HCT116 (cell line): Measurements from ENCODE around the gene KRT38.

Source experiments
- CBX3 ChIP-seq: IDR thresholded peaks from 2 replicates; pipeline ENCODE4 v1.6.1; 2012; ENCODE audit warnings: low read depth
- CEBPB ChIP-seq: IDR thresholded peaks from 2 replicates; pipeline ENCODE4 v1.6.1; 2012; ENCODE audit warnings: low read depth
- EZH2 ChIP-seq: fragments of 200-600 bp; sonication (generic); IDR thresholded peaks from 2 replicates; pipeline ENCODE4 v1.6.1; 2017; ENCODE audit warnings: antibody characterized with exemption, mixed run types
- EZH2phosphoT487 ChIP-seq: fragments of 200-600 bp; IDR thresholded peaks from 2 replicates; pipeline ENCODE4 v1.6.1; 2018; ENCODE audit warnings: antibody characterized with exemption, borderline replicate concordance
- FOSL1 ChIP-seq: IDR thresholded peaks from 2 replicates; pipeline ENCODE4 v1.6.1; 2012; ENCODE audit warnings: low read depth
- POLR2A ChIP-seq: IDR thresholded peaks from 2 replicates; pipeline ENCODE4 v1.7.0; 2011; ENCODE audit warnings: borderline replicate concordance; ENCODE audit not compliant: insufficient read depth, insufficient read length; ENCODE audit errors: extremely low read depth
- POLR2AphosphoS5 ChIP-seq: IDR thresholded peaks from 2 replicates; pipeline ENCODE4 v1.6.1; 2011; ENCODE audit warnings: mild to moderate bottlenecking, low read depth, low read length, moderate library complexity
- RAD21 ChIP-seq: IDR thresholded peaks from 2 replicates; pipeline ENCODE4 v1.6.1; 2012; ENCODE audit warnings: low read depth, mild to moderate bottlenecking
- SRF ChIP-seq: IDR thresholded peaks from 2 replicates; pipeline ENCODE4 v1.6.1; 2012; ENCODE audit warnings: low read depth
- TF ChIP-seq, protein P1 (sequence below): IDR thresholded peaks from 2 replicates; pipeline ENCODE4 v1.6.1; 2012
- TF ChIP-seq, protein P2 (sequence below), 3 experiments: fragments of 200-600 bp in 1 of 3; sonication (generic) in 1 of 3; IDR thresholded peaks in 2 of 3; conservative IDR thresholded peaks in 1 of 3; 2 replicates each; pipeline ENCODE4 v1.5.1; 2012 to 2017; ENCODE audit warnings: low read depth in 2 of 3, low read length in 2 of 3, antibody characterized with exemption in 1 of 3, borderline replicate concordance in 1 of 3, control low read depth in 1 of 3, mild to moderate bottlenecking in 1 of 3, mixed read lengths in 1 of 3, mixed run types in 1 of 3, moderate library complexity in 1 of 3; ENCODE audit not compliant: insufficient read depth in 1 of 3
- TF ChIP-seq, protein P3 (sequence below): IDR thresholded peaks from 2 replicates; pipeline ENCODE4 v1.6.1; 2011; ENCODE audit warnings: mild to moderate bottlenecking, low read length, moderate library complexity; ENCODE audit not compliant: insufficient replicate concordance; ENCODE audit errors: extremely low read depth

DNA sequence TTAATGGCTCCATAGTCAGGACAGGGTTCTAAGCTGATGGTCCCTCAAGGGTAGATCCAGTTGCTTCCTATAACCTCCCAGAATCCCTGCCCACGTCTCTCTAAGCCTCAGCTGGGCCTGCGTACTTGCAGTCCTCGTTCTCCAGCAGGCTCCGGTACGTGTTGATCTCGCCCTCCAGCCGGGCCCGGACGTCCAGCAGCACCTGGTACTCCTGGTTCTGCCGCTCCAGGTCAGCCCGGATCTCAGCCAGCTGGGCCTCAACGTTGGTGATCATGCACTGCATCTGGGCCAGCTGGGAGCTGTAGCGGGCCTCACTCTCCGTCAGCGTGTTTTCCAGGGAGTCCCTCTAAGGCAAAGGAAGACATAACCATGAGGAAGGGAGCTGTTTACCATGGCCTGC lies 21.9 kb upstream of the KRT38 start:
- TF ChIP-seq RAD21 (no peak), POLR2AphosphoS5 (no peak), EZH2 (no peak), FOSL1 (no peak), POLR2A (no peak), SRF (no peak), CEBPB (no peak), EZH2phosphoT487 (no peak), CBX3 (no peak)
- TF ChIP-seq, protein P1, sequence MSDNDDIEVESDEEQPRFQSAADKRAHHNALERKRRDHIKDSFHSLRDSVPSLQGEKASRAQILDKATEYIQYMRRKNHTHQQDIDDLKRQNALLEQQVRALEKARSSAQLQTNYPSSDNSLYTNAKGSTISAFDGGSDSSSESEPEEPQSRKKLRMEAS: no peak
- TF ChIP-seq, protein P2, sequence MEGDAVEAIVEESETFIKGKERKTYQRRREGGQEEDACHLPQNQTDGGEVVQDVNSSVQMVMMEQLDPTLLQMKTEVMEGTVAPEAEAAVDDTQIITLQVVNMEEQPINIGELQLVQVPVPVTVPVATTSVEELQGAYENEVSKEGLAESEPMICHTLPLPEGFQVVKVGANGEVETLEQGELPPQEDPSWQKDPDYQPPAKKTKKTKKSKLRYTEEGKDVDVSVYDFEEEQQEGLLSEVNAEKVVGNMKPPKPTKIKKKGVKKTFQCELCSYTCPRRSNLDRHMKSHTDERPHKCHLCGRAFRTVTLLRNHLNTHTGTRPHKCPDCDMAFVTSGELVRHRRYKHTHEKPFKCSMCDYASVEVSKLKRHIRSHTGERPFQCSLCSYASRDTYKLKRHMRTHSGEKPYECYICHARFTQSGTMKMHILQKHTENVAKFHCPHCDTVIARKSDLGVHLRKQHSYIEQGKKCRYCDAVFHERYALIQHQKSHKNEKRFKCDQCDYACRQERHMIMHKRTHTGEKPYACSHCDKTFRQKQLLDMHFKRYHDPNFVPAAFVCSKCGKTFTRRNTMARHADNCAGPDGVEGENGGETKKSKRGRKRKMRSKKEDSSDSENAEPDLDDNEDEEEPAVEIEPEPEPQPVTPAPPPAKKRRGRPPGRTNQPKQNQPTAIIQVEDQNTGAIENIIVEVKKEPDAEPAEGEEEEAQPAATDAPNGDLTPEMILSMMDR (IDR thresholded peaks at IDR 0.05 in 2 of 3, conservative IDR thresholded peaks at IDR 0.05 in 1 of 3; ENCODE audit: borderline replicate concordance in 1 of 3, insufficient read depth in 1 of 3, low read depth in 2 of 3, low read length in 2 of 3): no peak
- TF ChIP-seq, protein P3, sequence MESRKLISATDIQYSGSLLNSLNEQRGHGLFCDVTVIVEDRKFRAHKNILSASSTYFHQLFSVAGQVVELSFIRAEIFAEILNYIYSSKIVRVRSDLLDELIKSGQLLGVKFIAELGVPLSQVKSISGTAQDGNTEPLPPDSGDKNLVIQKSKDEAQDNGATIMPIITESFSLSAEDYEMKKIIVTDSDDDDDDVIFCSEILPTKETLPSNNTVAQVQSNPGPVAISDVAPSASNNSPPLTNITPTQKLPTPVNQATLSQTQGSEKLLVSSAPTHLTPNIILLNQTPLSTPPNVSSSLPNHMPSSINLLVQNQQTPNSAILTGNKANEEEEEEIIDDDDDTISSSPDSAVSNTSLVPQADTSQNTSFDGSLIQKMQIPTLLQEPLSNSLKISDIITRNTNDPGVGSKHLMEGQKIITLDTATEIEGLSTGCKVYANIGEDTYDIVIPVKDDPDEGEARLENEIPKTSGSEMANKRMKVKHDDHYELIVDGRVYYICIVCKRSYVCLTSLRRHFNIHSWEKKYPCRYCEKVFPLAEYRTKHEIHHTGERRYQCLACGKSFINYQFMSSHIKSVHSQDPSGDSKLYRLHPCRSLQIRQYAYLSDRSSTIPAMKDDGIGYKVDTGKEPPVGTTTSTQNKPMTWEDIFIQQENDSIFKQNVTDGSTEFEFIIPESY: no peak
